Measurements from ENCODE around the gene ESYT3.

DNA sequence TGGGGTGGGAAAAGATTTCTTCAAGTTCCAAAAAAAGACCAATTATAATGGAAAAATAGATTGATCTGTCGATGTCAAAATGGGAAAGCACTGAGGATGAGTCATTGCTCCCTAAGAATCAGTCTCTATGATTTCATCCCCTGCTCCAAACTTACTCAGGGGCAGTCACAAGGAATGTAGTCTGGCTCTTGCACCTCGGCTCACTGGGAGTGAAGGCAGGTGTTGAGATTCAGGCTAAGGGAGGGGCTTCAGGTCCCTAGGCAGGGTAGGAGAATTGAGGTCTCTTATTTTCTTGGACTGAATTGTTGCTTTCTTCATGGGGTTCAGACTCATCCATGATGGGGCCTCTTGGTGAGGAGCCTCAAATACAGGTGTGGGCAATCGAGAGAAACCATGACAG is 14.2 kb downstream of the ESYT3 start:
- TF ChIP-seq, protein P1, sequence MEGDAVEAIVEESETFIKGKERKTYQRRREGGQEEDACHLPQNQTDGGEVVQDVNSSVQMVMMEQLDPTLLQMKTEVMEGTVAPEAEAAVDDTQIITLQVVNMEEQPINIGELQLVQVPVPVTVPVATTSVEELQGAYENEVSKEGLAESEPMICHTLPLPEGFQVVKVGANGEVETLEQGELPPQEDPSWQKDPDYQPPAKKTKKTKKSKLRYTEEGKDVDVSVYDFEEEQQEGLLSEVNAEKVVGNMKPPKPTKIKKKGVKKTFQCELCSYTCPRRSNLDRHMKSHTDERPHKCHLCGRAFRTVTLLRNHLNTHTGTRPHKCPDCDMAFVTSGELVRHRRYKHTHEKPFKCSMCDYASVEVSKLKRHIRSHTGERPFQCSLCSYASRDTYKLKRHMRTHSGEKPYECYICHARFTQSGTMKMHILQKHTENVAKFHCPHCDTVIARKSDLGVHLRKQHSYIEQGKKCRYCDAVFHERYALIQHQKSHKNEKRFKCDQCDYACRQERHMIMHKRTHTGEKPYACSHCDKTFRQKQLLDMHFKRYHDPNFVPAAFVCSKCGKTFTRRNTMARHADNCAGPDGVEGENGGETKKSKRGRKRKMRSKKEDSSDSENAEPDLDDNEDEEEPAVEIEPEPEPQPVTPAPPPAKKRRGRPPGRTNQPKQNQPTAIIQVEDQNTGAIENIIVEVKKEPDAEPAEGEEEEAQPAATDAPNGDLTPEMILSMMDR (conservative IDR thresholded peaks at IDR 0.05) = no peak
- no peak for TF ChIP-seq ZFX (IDR thresholded peaks at IDR 0.05)

All from C4-2B (cell line).